ENCODE measurements around the gene FILIP1L.

The FILIP1L gene

GRCh38 chr3:100113723-100114412 is 433 bp downstream of the FILIP1L start:
- H3K27ac Mint-ChIP-seq: no peak overlapping the region
- intact Hi-C loops (cut with micrococcal nuclease): no loop called here
- H3K36me3 Mint-ChIP-seq (ENCODE audit: low read depth): no peaks in the 10 kb centered on the region
- H3K27me3 Mint-ChIP-seq: peaks cover 1% of the 10 kb centered on the region
- no peaks in the 10 kb centered on the region for H3K9me3 Mint-ChIP-seq
- H3K4me1 Mint-ChIP-seq (ENCODE audit: low read depth): peaks cover 12% of the 10 kb centered on the region
- no peak overlapping the region for H3K4me3 Mint-ChIP-seq

- intact Hi-C loops (cut with micrococcal nuclease): no loop called here
- Mint-ChIP-seq H3K4me3 (no peak overlapping the region), H3K9me3 (no peaks in the 10 kb centered on the region), H3K27ac (no peak overlapping the region), H3K36me3 (ENCODE audit: low read depth) (no peaks in the 10 kb centered on the region), H3K27me3 (peaks cover 1% of the 10 kb centered on the region), H3K4me1 (ENCODE audit: low read depth) (peaks cover 12% of the 10 kb centered on the region)
These were observed 2.6 kb downstream of the FILIP1L start for GRCh38 chr3:100111728-100112127.

- Mint-ChIP-seq H3K36me3 (ENCODE audit: low read depth) (no peaks in the 10 kb centered on the region), H3K9me3 (no peaks in the 10 kb centered on the region), H3K27ac (no peak overlapping the region), H3K27me3 (no peaks in the 10 kb centered on the region), H3K4me1 (ENCODE audit: low read depth) (peaks cover 19% of the 10 kb centered on the region), H3K4me3 (no peak overlapping the region)
- intact Hi-C loops (cut with micrococcal nuclease): no loop called here
These were observed 4.1 kb downstream of the FILIP1L start for GRCh38 chr3:100110162-100110561.

GRCh38 chr3:100108464-100109079 is 5.7 kb downstream of the FILIP1L start:
- H3K36me3 Mint-ChIP-seq (ENCODE audit: low read depth): no peaks in the 10 kb centered on the region
- no peak overlapping the region for H3K4me3 Mint-ChIP-seq
- no peaks in the 10 kb centered on the region for H3K9me3 Mint-ChIP-seq
- peaks cover 11% of the 10 kb centered on the region for H3K4me1 Mint-ChIP-seq (ENCODE audit: low read depth)
- intact Hi-C loops (cut with micrococcal nuclease): no loop called here
- H3K27ac Mint-ChIP-seq: no peak overlapping the region
- no peaks in the 10 kb centered on the region for H3K27me3 Mint-ChIP-seq

GRCh38 chr3:100107221-100107814 is 7.0 kb downstream of the FILIP1L start:
- Mint-ChIP-seq H3K27ac (no peak overlapping the region), H3K27me3 (no peaks in the 10 kb centered on the region), H3K36me3 (ENCODE audit: low read depth) (no peaks in the 10 kb centered on the region), H3K9me3 (no peaks in the 10 kb centered on the region), H3K4me3 (no peak overlapping the region), H3K4me1 (ENCODE audit: low read depth) (peaks cover 7% of the 10 kb centered on the region)
- intact Hi-C loops (cut with micrococcal nuclease): no loop called here

GRCh38 chr3:100106531-100107141 is 7.7 kb downstream of the FILIP1L start:
- no peaks in the 10 kb centered on the region for H3K27me3 Mint-ChIP-seq
- H3K4me1 Mint-ChIP-seq (ENCODE audit: low read depth): peaks cover 7% of the 10 kb centered on the region
- intact Hi-C loops (cut with micrococcal nuclease): no loop called here
- no peak overlapping the region for H3K4me3 Mint-ChIP-seq
- H3K9me3 Mint-ChIP-seq: no peaks in the 10 kb centered on the region
- H3K27ac Mint-ChIP-seq: no peak overlapping the region
- no peaks in the 10 kb centered on the region for H3K36me3 Mint-ChIP-seq (ENCODE audit: low read depth)

- no peaks in the 10 kb centered on the region for H3K27me3 Mint-ChIP-seq
- H3K4me3 Mint-ChIP-seq: no peak overlapping the region
- no peak overlapping the region for H3K27ac Mint-ChIP-seq
- no peaks in the 10 kb centered on the region for H3K36me3 Mint-ChIP-seq (ENCODE audit: low read depth)
- intact Hi-C loops (cut with micrococcal nuclease): no loop called here
- H3K9me3 Mint-ChIP-seq: no peaks in the 10 kb centered on the region
- peaks cover 7% of the 10 kb centered on the region for H3K4me1 Mint-ChIP-seq (ENCODE audit: low read depth)
These were observed 8.2 kb downstream of the FILIP1L start for GRCh38 chr3:100106094-100106493.

GRCh38 chr3:100105501-100105900 is 8.8 kb downstream of the FILIP1L start:
- intact Hi-C loops (cut with micrococcal nuclease): no loop called here
- no peak overlapping the region for H3K4me3 Mint-ChIP-seq
- H3K27me3 Mint-ChIP-seq: no peaks in the 10 kb centered on the region
- H3K27ac Mint-ChIP-seq: no peak overlapping the region
- H3K9me3 Mint-ChIP-seq: no peaks in the 10 kb centered on the region
- no peaks in the 10 kb centered on the region for H3K36me3 Mint-ChIP-seq (ENCODE audit: low read depth)
- H3K4me1 Mint-ChIP-seq (ENCODE audit: low read depth): peaks cover 7% of the 10 kb centered on the region

GRCh38 chr3:100104817-100105413 is 9.4 kb downstream of the FILIP1L start:
- H3K36me3 Mint-ChIP-seq (ENCODE audit: low read depth): no peaks in the 10 kb centered on the region
- no peak overlapping the region for H3K27ac Mint-ChIP-seq
- H3K4me1 Mint-ChIP-seq (ENCODE audit: low read depth): peaks cover 7% of the 10 kb centered on the region

GRCh38 chr3:100104442-100104798 is 9.9 kb downstream of the FILIP1L start:
- intact Hi-C loops (cut with micrococcal nuclease): no loop called here
- H3K4me1 Mint-ChIP-seq (ENCODE audit: low read depth): peaks cover 7% of the 10 kb centered on the region
- H3K4me3 Mint-ChIP-seq: no peak overlapping the region
- no peaks in the 10 kb centered on the region for H3K27me3 Mint-ChIP-seq
- no peak overlapping the region for H3K27ac Mint-ChIP-seq
- no peaks in the 10 kb centered on the region for H3K9me3 Mint-ChIP-seq
- no peaks in the 10 kb centered on the region for H3K36me3 Mint-ChIP-seq (ENCODE audit: low read depth)

More at GRCh38 chr3:100104817-100105413, 9.4 kb downstream of the FILIP1L start:
- intact Hi-C loops (cut with micrococcal nuclease): no loop called here
- H3K4me3 Mint-ChIP-seq: no peak overlapping the region
- H3K27me3 Mint-ChIP-seq: no peaks in the 10 kb centered on the region
- H3K9me3 Mint-ChIP-seq: no peaks in the 10 kb centered on the region

- Mint-ChIP-seq H3K36me3 (ENCODE audit: low read depth) (no peaks in the 10 kb centered on the region), H3K4me1 (ENCODE audit: low read depth) (peaks cover 7% of the 10 kb centered on the region), H3K4me3 (no peak overlapping the region), H3K27me3 (no peaks in the 10 kb centered on the region), H3K27ac (no peak overlapping the region), H3K9me3 (no peaks in the 10 kb centered on the region)
- intact Hi-C loops (cut with micrococcal nuclease): no loop called here
These were observed 10.5 kb downstream of the FILIP1L start for GRCh38 chr3:100103558-100104441.

- no peaks in the 10 kb centered on the region for H3K36me3 Mint-ChIP-seq (ENCODE audit: low read depth)
- intact Hi-C loops (cut with micrococcal nuclease): no loop called here
- no peaks in the 10 kb centered on the region for H3K9me3 Mint-ChIP-seq
- no peak overlapping the region for H3K27ac Mint-ChIP-seq
- no peak overlapping the region for H3K4me3 Mint-ChIP-seq
- no peaks in the 10 kb centered on the region for H3K27me3 Mint-ChIP-seq
- peaks cover 7% of the 10 kb centered on the region for H3K4me1 Mint-ChIP-seq (ENCODE audit: low read depth)
These were observed 11.5 kb downstream of the FILIP1L start for GRCh38 chr3:100102757-100103156.

- no peaks in the 10 kb centered on the region for H3K36me3 Mint-ChIP-seq (ENCODE audit: low read depth)
- intact Hi-C loops (cut with micrococcal nuclease): no loop called here
- H3K9me3 Mint-ChIP-seq: no peaks in the 10 kb centered on the region
- peaks cover 3% of the 10 kb centered on the region for H3K4me1 Mint-ChIP-seq (ENCODE audit: low read depth)
- no peak overlapping the region for H3K27ac Mint-ChIP-seq
- no peak overlapping the region for H3K4me3 Mint-ChIP-seq
- H3K27me3 Mint-ChIP-seq: no peaks in the 10 kb centered on the region
These were observed 13.9 kb downstream of the FILIP1L start for GRCh38 chr3:100100425-100100824.

Data from dendritic cell treated with granulocyte-macrophage colony-stimulating factor and Interleukin-4, amounts not matched to agents 40 ng/mL and 50 ng/mL, for 4 days (primary cell).